Body of pancreas (tissue), 4 donors: ENCODE results near the gene SYNRG. TPM values are rescaled to one million over a fixed set of nuclear protein-coding genes. Genes with fewer than 3 reads are reported as not detected.

Experiments used
- ATAC-seq: fragments of 150-250 bp; one replicate; pipeline ENCODE4 v1.9.1; 2016
- DNase-seq, 4 donors: peaks; one replicate each; pipeline ENCODE4 v3.0.0-alpha.2; 2019
- H3K27ac ChIP-seq, 4 donors: fragments of 200-600 bp; sonication (generic); 1 replicate in 3 of 4; 2 replicates in 1 of 4; pipeline versions ENCODE4 v1.5.1 to v1.6.1; 2016 to 2019; ENCODE audit warnings: mild to moderate bottlenecking in 1 of 4, mixed read lengths in 1 of 4, moderate library complexity in 1 of 4
- H3K27me3 ChIP-seq, 2 donors: fragments of 200-600 bp; sonication (generic); one replicate each; pipeline ENCODE4 v1.6.0; 2016; ENCODE audit warnings: mild to moderate bottlenecking in 1 of 2
- H3K36me3 ChIP-seq, 2 donors: fragments of 200-600 bp; sonication (generic); replicated peaks in 1 of 2; 2 replicates each; pipeline ENCODE4 v1.5.1; 2016; ENCODE audit warnings: low read depth in 2 of 2; ENCODE audit not compliant: insufficient read depth in 1 of 2
- H3K4me1 ChIP-seq: fragments of 200-600 bp; sonication (generic); one replicate; pipeline ENCODE4 v1.6.0; 2016
- H3K4me3 ChIP-seq, 2 donors: fragments of 200-600 bp; sonication (generic); 1 replicate in 1 of 2; 2 replicates in 1 of 2; pipeline ENCODE4 v1.5.1; 2016 to 2019
- H3K9me3 ChIP-seq, 3 donors: fragments of 200-600 bp; sonication (generic); 1 replicate in 2 of 3; 2 replicates in 1 of 3; pipeline ENCODE4 v1.5.1; 2016
- POLR2A ChIP-seq, 3 donors: fragments of 450-650 bp; IDR thresholded peaks; one replicate each; pipeline ENCODE4 v1.6.1; 2016; ENCODE audit warnings: antibody characterized with exemption in 3 of 3, mild to moderate bottlenecking in 2 of 3
- WGBS, 2 donors: methylation state at CpG; one replicate each; pipeline ENCODE4 v1.1.5; 2017; 5-methylcytosine and 5-hydroxymethylcytosine counted together
- intact Hi-C: fragments of 100-400 bp; cut with DNase I; formaldehyde crosslinking; loops from one replicate; pipeline ENCODE4 v1.15.1; 2023
- total RNA-seq, 2 donors: library from RNA; depleted of rRNA; stranded (reverse); fragments of >200 nt; gene quantifications; one replicate each; pipeline ENCODE4 v1.1.0, GENCODE V29; 2016
- TF ChIP-seq, protein P1 (sequence below), 7 experiments: fragments of 450-650 bp in 4 of 7; fragments of 200-600 bp in 3 of 7; sonication (generic) in 3 of 7; IDR thresholded peaks; one replicate each; pipeline ENCODE4 v1.5.1; 2016 to 2019; ENCODE audit warnings: antibody characterized with exemption in 7 of 7

Gene SYNRG, protein sequence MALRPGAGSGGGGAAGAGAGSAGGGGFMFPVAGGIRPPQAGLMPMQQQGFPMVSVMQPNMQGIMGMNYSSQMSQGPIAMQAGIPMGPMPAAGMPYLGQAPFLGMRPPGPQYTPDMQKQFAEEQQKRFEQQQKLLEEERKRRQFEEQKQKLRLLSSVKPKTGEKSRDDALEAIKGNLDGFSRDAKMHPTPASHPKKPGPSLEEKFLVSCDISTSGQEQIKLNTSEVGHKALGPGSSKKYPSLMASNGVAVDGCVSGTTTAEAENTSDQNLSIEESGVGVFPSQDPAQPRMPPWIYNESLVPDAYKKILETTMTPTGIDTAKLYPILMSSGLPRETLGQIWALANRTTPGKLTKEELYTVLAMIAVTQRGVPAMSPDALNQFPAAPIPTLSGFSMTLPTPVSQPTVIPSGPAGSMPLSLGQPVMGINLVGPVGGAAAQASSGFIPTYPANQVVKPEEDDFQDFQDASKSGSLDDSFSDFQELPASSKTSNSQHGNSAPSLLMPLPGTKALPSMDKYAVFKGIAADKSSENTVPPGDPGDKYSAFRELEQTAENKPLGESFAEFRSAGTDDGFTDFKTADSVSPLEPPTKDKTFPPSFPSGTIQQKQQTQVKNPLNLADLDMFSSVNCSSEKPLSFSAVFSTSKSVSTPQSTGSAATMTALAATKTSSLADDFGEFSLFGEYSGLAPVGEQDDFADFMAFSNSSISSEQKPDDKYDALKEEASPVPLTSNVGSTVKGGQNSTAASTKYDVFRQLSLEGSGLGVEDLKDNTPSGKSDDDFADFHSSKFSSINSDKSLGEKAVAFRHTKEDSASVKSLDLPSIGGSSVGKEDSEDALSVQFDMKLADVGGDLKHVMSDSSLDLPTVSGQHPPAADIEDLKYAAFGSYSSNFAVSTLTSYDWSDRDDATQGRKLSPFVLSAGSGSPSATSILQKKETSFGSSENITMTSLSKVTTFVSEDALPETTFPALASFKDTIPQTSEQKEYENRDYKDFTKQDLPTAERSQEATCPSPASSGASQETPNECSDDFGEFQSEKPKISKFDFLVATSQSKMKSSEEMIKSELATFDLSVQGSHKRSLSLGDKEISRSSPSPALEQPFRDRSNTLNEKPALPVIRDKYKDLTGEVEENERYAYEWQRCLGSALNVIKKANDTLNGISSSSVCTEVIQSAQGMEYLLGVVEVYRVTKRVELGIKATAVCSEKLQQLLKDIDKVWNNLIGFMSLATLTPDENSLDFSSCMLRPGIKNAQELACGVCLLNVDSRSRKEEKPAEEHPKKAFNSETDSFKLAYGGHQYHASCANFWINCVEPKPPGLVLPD (N-terminal part only)
- total RNA-seq = 10 to 100 TPM; 14.2 to 21.3 TPM

DNA sequence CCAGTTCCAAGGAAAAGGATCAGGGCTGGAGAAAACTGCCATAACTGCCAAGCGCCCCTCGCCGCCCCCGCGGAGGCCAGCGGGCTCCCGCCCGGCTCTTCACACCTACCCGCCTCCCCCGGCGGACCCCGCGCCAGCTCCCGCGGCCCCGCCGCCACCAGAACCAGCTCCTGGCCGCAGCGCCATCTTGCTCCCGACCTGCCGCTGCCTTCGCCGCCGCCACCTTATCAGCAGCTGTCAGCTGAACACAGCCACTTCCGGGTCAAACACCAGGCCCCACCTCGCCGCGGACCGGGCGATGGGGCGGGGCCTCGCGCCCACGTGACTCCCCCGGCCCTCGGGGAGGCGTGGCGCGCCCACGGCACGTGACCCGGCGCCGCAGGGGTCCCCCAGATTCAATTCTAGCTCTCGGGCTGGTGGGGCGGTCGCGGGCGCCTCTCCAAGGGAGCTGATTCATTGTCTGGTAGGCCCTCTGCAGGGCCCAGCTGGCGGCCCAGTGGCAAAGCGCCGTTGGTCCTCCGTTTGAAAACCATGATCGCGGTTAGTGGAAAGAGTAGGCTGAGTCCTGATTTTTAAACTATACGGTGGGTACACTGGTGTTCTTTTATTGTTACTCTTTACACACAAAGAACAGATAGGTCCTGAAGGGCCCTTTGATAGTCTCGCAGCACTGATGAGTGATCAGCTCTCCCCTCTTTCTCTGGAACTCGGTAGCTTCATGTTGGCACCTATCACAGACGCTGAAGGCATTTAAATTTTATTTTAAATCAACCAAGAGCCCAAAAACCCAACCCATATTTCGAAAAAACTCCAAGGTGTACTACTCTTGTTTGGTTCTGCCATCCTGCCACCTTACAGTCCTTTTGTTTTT is at the start of gene SYNRG:
Gene SYNRG (minus strand): TSS at position 249 of the 871 bp plus-strand sequence. CDS start 63 bp downstream, at position 186.
- intact Hi-C loops = no loop called here
- peaks cover 30% of the 10 kb centered on the region for H3K4me1 ChIP-seq
- no peaks in the 10 kb centered on the region for H3K9me3 ChIP-seq
- no peaks in the 10 kb centered on the region for H3K27me3 ChIP-seq
- peak within 1 kb of the TSS; percentile 78 to 95 (median 84) for H3K27ac ChIP-seq
- peak within 1 kb of the TSS; percentile 92 to 96 for H3K4me3 ChIP-seq
- TF ChIP-seq POLR2A (IDR thresholded peaks at IDR 0.05) = peak; percentile 70 to 78 (median 74)
- TF ChIP-seq, protein P1, sequence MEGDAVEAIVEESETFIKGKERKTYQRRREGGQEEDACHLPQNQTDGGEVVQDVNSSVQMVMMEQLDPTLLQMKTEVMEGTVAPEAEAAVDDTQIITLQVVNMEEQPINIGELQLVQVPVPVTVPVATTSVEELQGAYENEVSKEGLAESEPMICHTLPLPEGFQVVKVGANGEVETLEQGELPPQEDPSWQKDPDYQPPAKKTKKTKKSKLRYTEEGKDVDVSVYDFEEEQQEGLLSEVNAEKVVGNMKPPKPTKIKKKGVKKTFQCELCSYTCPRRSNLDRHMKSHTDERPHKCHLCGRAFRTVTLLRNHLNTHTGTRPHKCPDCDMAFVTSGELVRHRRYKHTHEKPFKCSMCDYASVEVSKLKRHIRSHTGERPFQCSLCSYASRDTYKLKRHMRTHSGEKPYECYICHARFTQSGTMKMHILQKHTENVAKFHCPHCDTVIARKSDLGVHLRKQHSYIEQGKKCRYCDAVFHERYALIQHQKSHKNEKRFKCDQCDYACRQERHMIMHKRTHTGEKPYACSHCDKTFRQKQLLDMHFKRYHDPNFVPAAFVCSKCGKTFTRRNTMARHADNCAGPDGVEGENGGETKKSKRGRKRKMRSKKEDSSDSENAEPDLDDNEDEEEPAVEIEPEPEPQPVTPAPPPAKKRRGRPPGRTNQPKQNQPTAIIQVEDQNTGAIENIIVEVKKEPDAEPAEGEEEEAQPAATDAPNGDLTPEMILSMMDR (IDR thresholded peaks at IDR 0.05) = peak in 5 of 7 experiments; percentile 10 to 45 (median 36)
- peaks cover 0 to 2% of the 10 kb centered on the region in 2 donors for H3K36me3 ChIP-seq
- ATAC-seq (peak; percentile 97), DNase-seq (peak; percentile 93 to 96 (median 95))
- whole genome bisulfite sequencing, 2 donors = 1 to 2% methylated on average over 29 to 48 of the region's 60 CpGs

DNA sequence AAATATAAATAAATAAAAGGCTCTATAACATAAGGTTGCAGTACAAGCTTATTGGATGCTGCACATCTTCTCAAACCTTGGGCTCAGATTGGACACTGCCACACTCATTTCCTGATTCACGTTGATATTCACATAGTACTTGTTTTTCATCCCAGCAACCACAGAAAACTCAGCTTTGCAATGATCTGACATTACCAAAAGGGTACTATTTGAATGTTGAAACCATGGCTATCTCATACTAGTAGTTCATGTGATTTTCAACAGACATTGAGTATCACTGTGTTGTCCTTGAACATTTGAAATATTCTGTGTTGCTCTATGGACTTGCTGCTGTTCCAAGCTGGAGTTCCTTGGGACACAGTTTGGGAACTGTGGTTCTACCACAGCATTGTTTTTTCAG is 48.0 kb upstream of the SYNRG start:
- no peak for ATAC-seq
- TF ChIP-seq, protein P1 (IDR thresholded peaks at IDR 0.05) = no peak
- TF ChIP-seq POLR2A (IDR thresholded peaks at IDR 0.05) = no peak
- Histone ChIP-seq H3K4me1 (no peaks in the 10 kb centered on the region), H3K9me3 (no peaks in the 10 kb centered on the region), H3K27ac (no peak overlapping the region), H3K4me3 (no peak overlapping the region), H3K27me3 (no peaks in the 10 kb centered on the region), H3K36me3 (no peaks in the 10 kb centered on the region)
- intact Hi-C loops = loop anchor here (10.0 kb wide), 1 partner anchor 118 kb away; no protein-coding TSS in a partner anchor
- WGBS, 2 donors = 48 to 75% methylated on average over 1 of the region's 1 CpG
- DNase-seq = no peak

DNA sequence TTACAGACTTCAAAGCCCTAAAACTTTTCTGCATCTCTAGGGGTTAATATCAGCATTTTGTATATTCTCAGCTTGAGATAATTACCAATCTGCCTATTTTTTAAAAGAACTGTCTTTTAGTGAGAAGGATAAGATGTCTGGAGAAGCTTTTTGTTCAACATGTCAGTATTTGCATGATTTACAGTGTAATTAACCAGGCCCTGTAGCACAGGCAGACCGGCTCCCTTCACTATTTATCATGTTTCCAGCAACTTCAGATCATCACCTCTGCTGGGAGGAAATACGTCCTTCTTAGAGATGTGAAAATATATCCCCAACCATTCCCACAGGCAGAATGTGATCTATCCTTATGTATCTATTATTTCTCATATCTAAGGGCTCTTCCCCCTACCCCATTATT is 42.6 kb upstream of the SYNRG start:
- Histone ChIP-seq H3K9me3 (no peaks in the 10 kb centered on the region), H3K27ac (no peak overlapping the region), H3K4me3 (no peak overlapping the region), H3K27me3 (no peaks in the 10 kb centered on the region), H3K36me3 (no peaks in the 10 kb centered on the region), H3K4me1 (no peaks in the 10 kb centered on the region)
- intact Hi-C loops = loop anchor here (10.0 kb wide), 1 partner anchor 123 kb away; no protein-coding TSS in a partner anchor
- DNase-seq (no peak), ATAC-seq (no peak)
- 59 to 72% methylated on average over 2 of the region's 2 CpGs for WGBS, 2 donors
- TF ChIP-seq, protein P1 (IDR thresholded peaks at IDR 0.05) = no peak
- no peak for TF ChIP-seq POLR2A (IDR thresholded peaks at IDR 0.05)
